ENCODE data around the gene WIPF1.

Gene WIPF1

DNA sequence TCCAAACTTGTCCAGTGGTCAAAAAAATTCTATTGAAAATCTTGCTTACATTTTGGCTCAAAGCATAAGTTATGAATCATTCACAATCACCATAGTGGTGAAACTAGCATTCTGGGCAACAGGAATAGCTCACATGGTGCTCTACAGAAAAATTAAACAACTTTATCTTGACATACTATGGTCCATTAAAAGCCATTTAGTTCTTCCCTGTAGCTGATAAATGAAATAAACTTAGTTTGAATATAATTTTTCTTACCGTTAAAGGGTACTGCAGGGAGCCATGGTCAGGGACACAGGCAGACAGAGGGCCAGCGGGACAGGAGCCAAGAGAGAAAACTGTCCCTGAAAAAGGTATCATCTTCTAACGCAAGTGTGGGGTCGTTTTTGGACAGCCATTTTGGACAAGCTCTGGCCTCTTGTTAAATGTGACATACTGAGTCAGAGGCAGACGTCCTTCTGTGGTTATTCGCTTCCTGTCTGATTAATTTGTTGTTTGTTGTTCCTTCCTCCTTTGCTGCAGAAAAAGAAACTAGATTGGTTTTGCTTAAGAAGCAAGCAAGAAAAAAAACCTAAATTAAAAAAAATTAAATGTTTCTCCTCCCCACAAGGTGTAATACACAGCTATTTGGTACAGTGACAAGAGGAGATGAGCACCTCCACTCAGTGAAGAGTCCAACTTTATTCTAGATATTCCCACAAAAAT is at the start of gene WIPF1:
WIPF1 (minus strand) TSS at position 460 of the 703 bp plus-strand sequence. CDS start 12,231 bp downstream, outside the sequence.
- DNase-seq (ENCODE audit: low spot score), result no peak

DNA sequence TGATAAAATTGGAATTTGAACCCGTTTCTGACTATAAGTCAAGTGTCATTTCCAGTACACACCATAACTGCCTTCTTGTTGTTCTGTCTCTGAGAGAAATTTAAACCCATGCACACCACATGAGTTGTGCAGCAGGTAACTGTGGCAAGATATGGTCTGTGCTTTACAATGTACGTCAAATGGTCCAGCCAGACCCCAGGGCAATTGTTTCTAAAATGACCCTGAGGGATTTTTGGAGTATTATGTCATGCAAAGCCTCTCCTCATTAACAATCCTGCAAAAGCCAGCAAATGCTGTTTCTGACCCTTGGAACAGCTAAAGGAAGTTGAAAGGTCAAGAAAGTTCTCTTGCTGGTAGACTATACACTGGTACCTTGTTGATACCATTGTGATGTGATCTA is 47.7 kb upstream of the WIPF1 start:
- DNase-seq (ENCODE audit: low spot score), result no peak

GRCh38 chr2:174644406-174644805 is 46.8 kb upstream of the WIPF1 start:
- DNase-seq (ENCODE audit: low spot score), result no peak

- no peak for DNase-seq (ENCODE audit: low spot score)
Observed at GRCh38 chr2:174643356-174643755, 45.8 kb upstream of the WIPF1 start.

DNA sequence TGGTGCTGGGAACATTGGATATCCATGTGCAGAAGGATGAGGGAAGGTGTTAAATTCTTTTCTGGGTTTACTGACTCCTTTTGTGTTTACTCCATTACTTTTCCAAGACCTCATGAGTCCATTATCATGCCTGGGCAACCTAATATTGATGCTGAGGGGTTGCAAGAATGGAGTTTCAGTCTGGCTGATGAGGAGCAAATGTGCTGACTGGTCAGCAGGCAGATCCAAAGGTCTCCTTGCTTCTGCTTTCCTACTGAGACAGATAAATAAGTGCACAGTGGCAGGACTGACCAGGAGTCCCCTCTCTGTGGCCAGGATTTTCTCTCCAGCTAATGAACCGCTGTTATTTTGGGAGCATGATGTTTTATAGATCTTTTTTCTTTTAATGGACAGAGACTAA is 43.6 kb upstream of the WIPF1 start:
- DNase-seq (ENCODE audit: low spot score), result no peak

- DNase-seq (ENCODE audit: low spot score), result no peak
Observed at GRCh38 chr2:174636987-174637386, 39.4 kb upstream of the WIPF1 start.

DNA sequence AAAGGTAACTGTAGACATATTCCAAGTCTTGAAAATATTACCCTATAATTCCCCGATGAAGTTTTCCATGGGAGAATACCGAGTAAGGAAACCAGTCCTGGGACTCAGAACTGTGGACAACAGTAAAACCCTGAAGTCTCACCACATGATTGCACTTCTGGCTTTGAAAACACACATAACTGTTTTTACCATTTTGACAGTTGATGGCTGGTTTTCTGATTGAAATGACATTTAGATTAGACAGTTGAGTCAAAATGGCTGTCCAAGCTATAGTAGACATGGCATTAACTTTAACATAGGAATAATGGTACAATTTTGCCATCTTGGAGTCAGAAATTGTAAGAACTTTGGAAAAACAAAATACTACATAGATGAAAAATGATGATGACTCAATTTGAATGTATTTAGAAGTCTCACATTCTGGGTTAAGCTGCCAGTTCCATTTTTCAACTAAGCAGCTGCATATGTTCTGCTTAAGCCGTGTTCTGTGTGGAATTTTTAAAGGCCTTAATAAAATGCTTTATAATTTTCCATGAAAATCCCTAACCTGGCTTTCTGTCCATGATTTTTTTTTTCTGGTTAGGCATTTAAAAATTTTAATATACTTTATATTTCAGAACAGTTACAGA is 38.3 kb upstream of the WIPF1 start:
- no peak for DNase-seq (ENCODE audit: low spot score)

DNA sequence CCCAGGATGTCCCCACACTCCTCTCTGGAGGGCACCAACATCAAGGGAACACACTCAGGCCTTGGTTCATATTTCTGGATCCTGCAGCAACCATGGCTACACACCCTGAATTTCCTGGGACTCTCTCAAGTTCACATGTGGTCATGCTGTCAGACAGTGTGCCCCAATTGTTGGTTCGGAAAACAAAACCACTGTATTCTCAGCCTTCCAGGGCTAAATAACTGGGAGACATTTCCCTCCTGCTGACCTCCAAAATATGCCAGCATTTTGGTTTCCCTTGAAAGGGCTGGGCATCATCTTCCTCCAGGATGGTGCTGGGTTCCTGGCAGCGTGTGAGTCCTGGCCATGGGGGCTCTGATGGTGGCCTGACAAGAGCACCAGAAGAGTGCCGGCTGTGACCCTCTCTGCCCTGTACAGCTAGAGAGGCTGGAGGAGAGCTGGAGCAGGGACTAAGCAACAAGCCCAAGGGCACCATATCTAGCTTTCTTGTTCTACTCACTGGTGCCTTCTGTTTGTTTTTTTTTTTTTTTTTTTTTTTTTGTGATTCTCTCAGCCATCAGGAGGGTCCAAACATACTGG is 37.5 kb upstream of the WIPF1 start:
- DNase-seq (ENCODE audit: low spot score), result no peak

- DNase-seq (ENCODE audit: low spot score), result no peak
Observed at GRCh38 chr2:174634130-174635014, 36.8 kb upstream of the WIPF1 start.

DNA sequence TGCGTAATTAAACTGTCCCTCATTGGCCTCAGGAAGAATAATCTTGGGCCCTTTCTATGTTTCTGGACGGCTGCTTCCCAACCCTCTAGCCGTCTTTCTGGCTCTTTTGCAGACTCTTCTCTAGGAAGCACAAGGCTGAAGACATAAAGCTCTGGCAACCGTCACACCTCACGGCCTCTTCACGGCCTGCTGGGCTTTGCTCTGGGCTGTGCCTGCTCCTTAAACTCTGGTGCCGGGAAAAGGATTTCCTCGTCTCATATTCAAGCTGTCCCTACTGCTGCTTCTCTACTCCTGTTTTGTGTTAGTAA is 36.0 kb upstream of the WIPF1 start:
- no peak for DNase-seq (ENCODE audit: low spot score)

GRCh38 chr2:174632841-174633622 is 35.4 kb upstream of the WIPF1 start:
- DNase-seq (ENCODE audit: low spot score), result no peak

DNA sequence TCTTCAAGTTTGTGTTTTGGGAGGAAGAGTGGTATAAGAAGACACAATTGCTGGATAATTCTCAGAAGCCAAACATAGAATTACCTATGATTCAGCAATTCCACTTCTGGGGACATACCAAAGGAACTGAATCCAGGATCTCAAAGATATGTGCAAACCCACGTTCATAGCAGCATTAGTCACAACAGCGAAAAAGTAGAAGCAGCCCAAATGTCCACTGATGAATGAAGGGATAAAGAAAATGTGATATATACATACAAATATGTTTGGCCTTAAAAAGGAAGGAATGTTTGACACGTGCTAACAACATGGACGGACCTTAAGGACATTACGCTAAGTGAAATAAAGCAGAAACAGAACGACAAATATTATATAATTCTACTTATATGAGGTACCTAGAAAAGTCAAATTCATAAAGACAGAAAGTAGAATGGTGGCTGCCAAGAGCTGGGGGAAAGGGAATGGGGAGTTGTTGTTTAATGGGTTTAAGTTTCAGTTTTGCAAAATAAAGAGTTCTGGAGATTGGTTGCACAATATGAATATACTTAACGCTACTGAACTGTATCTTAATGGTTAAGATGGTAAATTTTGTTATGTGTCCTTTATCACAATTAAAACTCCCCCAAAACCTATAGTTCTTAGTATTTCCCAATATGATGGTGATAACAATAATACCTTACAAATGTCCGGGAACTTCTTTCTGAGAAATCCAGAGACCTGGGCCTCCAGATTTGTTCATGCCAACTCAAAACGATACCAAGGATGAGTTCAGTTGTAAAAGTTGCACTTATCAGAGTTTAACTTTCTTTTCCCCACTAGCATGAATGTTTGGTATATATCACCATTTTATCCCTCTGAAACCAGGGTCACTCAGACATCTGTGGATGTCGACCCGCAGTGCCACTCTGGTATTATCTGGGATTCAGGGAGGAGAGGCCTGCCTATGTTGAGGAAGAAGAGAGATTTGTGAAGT is 33.7 kb upstream of the WIPF1 start:
- DNase-seq (ENCODE audit: low spot score), result no peak

DNA sequence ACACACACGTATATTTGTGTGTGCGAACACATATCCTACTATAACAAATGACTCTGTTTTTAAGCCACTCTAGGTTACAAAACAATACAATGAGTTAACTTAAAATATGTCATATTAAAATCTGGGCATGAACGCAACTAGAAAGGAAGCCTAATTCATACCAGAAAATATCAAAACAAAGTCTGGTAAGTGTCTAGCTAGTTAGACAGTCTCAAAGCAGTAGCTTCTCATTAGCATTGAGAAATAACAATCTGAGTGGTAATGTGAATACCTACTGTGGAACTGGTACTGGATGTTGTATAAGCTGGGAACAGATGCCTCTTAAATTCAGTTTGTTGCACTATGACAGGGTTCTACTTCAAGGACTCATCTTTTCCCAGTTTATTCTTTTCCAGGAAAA is 32.5 kb upstream of the WIPF1 start:
- DNase-seq (ENCODE audit: low spot score), result no peak

- no peak for DNase-seq (ENCODE audit: low spot score)
Observed at GRCh38 chr2:174629506-174629905, 31.9 kb upstream of the WIPF1 start.

DNA sequence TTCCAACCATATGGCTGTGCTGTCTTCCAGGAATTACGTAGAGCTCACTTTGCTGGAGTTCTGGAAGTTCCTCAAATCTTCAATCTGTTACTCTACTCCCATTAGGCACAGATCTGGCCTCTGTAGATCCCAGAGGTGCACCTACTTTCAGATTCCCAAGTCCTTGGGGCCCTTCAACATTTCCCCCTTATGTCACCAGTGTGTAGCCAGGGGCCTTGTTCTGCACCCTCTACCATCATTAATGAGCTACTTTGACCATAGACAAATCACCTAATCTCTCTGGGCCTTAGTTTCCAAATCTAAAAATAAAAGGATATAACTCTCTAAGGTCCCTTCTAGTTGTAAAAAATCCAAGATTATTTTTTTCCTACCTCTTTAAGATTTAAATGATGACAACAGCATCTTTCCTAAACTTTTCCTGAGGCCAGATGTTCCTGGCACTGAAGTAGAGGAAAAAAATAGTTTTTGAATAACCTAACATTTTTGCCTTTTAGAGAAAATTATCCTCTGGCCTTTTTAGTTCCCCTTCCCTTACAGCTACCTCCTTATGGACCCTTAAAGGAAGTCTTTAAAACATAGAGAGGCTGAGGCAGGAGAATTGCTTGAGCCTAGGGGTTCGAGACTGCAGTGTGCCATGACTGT is 31.0 kb upstream of the WIPF1 start:
- DNase-seq (ENCODE audit: low spot score), result no peak

DNA sequence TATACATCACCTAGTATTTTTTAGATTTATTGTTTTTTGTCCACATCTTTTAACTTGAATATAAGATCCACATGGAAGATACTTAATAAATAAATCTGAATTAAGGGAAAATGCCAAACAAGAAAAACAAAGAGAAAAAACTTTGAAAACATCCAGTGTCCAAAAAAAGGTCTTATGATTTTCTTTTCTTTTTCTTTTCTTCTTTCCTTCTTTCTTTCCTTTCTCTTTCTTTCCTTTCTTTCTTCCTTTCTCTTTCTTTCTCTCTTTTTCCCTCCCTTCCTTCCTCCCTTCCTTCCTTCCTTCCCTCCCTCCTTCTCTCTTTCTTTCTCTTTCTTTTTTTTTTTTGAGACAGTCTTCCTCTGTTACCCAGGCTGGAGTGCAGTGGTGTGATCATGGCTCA is 29.6 kb upstream of the WIPF1 start:
- DNase-seq (ENCODE audit: low spot score), result no peak

DNA sequence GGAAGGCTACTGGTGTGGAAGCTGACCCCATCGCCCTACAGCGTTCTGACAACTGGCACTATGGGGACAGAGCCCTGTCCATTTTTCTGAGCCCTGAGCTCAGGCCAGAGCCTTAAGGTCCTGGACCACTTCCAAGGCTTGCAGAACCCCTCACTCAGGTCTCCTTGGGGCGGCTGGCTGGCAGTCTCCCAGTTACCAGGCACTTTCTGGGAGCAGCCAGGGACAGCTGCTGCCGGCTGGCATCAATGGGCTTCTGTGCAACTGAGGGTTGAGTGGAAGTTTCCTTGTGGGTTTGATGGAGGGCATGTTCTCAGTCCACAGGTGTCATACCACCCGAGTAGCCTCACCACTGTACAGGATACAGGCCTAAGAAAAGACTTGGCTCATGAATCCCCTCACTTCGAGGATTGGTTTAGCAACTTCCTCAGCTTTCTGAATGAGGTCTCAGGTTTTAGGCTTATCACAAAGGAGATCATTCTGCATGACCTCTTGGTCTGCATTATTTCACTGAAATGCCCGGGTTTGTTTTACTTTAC is 27.4 kb upstream of the WIPF1 start:
- DNase-seq (ENCODE audit: low spot score), result no peak

DNA sequence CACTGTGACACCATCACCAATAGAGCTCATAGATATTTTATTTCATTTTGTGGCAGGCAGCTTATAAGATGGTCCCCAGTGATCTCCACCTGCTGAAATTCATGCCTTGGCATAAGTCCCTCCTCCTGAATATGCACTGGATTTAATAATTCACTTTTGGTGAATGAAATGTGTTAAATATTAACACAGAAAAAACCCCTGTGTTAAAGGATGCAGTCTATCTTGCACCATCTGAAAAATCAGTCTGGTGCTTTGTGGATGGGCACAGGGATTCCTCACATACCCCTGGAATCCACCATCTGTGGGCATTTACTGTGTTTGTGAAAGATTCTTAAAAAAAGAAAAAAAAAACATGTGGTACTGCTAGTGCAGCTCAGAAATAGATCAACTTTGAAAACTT is 26.1 kb upstream of the WIPF1 start:
- no peak for DNase-seq (ENCODE audit: low spot score)

- DNase-seq (ENCODE audit: low spot score), result no peak
Observed at GRCh38 chr2:174623106-174623637, 25.6 kb upstream of the WIPF1 start.

DNA sequence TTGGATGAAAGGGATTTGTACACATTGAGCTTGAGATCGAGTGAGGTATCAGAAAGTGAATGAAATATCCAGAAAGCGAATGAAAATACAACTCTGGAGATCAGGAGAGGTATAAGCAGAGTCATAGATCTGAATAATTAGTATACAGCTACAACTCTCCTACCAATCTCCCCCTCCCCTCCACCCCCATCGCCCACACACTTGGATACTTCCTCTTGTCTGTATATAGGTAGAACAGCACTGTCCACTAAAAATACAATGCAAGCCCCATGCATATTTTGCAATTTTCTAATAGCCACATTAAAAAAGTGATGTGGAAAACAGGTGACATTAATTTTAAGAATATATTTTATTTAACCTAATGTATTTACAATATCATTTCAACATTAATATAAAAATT is 23.7 kb upstream of the WIPF1 start:
- DNase-seq (ENCODE audit: low spot score), result no peak

Measured in HuH-7 (cell line).